Activated CD4-positive, alpha-beta T cell treated with anti-CD3 and anti-CD28 coated beads, Interleukin-2, amount 50 U/mL, for 1 hour (primary cell): Measurements from ENCODE around the gene NHEJ1.

Experiments used
- DNase-seq: peaks from one replicate; pipeline ENCODE4 v3.0.0-alpha.2; 2020

The NHEJ1 gene

DNA sequence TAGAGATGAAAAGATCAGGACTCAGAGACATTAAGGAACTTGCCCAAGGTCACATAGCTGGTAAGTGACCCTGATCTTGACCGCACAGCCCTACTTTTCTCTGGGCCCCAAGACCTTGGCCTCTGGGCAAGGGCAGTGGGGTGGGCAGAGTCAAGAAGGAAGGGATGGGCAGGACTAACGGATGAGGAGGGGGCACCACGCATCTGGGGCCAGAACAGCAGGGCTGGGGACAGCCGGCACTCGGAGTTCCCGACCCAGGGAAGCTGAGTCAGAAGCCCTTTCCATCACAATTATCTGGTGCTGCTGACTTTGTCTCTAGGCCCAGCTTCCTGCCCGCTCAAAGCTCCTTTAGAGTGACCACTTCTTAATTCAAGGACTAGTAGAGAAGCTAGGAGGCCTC lies 133.7 kb downstream of the NHEJ1 start:
- DNase-seq = no peak

DNA sequence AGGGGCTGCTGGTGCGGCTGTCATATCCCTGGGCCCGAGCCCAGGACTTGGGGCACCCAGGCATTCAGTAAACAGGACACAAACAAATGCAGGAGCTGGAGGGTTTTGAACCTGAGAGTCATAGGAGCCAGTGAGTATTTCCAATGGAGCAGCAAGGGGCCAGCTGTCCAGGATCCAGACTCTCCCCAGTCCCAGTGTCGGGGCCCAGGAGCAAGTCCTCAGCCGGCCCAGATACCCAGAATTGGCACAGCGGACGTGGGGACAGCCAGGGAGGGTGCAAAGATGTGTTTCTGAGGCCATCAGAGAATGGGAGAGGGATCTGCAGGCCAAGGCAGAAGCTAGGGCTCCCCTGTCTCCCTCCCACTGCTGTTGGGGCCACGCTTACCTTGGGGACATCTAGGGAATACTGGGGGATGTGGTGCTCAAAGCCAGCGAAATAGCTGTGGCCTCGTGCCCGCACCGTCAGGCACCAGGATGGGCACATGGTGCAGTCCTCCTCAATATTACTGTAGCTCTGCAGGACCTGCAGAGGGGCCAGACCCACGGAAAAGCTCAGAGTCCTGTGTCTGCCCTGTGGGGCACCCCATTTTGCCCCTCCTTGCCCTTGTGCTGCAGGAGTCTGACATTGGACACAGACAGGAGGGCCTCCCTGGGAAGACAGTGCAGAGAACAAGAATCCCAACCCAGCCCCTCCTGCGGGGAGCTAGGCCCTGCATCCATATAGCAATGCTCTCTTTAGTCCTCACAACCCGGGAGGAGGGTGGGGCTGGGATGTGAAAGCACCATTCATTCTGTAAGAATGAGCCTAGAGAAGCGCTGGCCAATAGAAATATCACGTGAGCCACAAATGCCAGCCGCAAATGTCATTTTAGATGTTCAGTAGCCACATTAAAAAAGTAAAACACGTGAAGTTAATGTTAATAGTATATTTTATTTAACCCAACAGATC lies 134.7 kb downstream of the NHEJ1 start:
- no peak for DNase-seq
